HG02588 (cell line): ENCODE measurements around the gene AIF1.

Source experiments
- ATAC-seq: cut with Tn5 transposase; IDR thresholded peaks from one replicate; pipeline ENCODE4 v1.9.1; 2021; ENCODE audit warnings: mild to moderate bottlenecking, moderate library complexity; ENCODE audit not compliant: unreplicated experiment

The AIF1 gene

DNA sequence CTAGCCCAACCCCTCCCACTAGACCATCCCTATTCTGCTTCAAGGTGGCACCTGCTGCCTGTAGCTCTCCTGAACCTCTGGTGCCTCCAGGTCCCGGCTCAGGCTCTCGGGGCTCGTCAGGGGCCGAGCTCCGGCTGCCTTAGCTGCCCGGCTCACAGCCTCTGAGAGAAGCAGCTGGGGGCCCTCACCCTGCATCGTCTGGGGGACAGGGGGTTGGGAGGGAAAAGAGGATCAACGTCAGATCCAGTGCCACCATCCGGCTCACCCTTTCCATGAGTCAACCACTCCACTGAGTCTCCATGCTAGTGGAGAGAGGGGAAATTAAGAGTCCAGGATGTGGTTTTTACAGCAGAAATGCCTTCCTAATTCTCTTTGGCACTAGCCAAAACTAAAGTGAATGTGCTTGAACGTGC is 24.4 kb downstream of the AIF1 start:
- ATAC-seq = no peak

DNA sequence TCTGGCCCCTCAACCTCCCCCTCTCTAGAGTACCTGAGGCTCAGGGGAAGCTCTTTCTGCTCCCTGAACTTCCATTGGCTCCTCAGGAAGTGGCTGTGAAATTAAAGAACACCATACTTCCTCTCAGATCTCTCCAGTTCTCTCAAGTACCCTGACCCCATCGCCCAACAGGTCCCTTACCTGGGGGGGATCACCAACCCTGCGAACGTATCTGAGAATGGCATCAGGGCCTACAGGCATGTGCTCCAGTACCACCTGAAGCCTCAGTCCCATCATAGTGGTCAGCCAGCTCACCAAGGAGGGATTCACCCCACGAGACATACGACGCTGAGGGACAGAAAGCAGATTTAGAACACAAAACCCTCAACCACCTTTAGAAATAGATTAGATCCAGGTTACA is 25.6 kb downstream of the AIF1 start:
- ATAC-seq = no peak

DNA sequence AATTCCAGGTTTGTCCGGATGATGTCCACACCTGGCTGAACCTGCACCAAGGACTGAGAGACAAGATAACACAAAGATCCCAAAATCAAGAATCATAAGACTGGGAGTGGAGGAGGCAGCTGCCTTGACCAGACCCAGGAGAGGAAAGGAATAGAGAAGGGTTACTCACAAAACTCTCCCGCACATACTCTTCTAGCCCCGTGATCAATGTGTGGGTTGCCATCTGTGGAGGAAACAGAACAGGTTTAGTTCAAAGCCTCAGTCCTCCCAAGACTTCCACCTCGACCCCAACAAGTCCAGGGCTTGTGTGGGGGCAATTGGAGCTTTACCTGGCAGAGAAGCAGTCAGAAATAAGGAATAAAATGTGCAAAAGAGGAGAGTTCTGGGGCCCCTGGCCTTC is 26.3 kb downstream of the AIF1 start:
- ATAC-seq = no peak

DNA sequence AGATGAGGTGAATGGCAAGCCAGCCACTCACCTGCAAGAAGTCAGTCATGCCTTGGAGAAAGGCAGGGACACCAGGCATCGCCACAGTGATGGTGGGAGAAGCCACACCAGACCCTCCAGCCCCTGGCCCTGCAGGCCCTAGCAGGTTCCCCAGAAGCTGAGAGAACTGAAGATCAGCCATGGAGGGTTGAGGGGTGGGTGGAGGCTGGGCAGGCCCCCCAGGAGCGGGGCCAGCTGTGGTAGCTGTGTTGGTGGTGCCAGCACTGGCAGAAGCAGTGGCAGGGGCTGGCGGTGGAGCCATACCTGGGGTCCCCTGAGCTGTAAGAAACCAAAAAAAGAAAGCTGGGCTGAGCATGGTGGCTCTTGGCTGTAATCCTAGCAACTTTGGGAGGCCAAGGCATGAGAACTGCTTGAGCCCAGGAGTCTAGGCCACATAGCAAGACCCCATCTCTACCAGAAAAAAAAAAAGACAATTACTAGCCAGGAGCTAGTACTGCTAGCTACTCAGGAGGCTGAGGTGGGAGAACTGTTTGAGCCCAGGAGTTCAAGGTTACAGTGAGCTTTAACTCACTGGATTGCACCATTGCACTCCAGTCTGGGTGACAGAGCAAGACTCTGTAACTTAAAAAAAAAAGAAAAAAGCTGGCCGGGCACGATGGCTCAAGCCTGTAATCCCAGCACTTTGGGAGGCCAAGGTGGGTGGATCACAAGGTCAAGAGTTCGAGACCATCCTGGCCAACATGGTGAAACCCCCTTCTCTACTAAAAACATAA is 27.9 kb downstream of the AIF1 start:
- no peak for ATAC-seq

DNA sequence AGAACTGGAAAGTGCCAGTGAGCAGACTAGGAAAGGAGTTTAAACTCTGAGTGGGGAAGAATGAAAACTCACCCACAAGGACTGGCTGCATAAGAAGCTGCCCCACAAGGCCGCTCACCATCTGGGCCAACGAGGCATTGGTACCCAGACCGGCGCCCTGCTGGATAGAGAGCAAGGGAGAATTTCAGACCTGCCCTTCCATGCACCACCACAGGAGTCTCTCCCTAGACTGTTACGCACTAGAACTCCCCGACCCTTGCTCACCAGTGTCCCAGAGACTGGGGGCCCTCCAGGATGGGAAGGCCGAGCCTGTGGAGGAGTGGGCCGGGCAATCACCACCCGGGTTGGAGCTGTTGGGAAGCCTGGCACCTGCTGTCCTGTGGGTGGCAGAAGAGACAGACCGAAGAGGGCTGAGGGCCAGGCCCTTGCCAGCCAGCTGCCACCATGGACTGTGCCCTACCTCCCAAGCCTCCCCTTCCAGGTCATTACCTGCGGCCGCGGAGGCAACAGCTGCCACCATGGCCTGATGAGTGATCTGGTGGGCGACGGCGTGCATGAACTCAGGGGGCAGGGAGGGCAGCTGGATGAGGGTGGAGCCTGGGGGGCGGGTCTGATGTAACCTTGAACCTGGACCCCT is 28.9 kb downstream of the AIF1 start:
- ATAC-seq = no peak

DNA sequence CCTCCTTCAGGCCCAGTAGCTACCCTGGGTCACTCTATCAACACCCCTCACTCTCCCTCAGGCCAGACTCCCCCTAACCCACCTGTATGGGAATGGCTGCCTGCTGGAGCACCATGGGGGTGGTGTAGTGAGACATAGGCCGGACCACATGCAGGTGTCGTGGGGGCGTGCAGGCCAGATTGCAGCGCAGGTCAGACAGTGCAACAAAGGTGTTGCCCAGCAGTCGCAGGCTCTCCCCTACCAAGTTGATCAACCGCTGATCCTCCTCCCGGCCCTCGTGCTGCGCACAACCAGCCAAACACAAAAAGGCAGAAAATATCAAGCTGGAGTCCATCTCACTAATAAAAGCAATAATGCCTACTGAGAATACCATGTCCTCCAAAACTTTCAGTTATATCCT is 30.3 kb downstream of the AIF1 start:
- no peak for ATAC-seq

DNA sequence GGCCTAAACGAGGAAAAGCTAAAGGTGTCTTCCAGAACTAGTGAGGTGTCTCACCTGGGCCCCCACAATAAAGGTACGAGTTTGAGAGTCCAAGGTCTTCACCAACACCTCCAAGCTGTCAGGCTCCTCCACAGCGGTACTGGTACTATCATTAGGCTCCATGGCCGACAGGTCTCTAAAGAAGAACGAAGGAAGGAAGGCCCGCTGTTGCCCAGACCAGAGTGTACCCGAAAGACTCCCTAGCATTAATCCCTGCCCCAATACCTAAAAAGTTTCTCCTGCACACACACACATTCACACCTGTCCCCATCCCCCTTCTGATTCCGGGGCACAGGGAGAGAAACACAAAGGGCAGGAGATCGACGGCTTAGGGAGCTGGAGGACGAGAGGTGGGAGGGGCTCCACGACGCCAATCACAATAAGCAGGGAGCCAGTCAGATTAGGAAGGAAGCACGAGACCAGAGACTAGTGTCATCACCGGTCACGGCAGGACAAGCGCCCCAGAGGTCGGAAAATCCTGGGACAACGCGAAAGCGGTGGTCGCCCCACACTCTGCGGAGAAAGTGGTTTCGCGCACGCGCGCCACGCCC is 36.7 kb downstream of the AIF1 start:
- ATAC-seq = peak; percentile 27

DNA sequence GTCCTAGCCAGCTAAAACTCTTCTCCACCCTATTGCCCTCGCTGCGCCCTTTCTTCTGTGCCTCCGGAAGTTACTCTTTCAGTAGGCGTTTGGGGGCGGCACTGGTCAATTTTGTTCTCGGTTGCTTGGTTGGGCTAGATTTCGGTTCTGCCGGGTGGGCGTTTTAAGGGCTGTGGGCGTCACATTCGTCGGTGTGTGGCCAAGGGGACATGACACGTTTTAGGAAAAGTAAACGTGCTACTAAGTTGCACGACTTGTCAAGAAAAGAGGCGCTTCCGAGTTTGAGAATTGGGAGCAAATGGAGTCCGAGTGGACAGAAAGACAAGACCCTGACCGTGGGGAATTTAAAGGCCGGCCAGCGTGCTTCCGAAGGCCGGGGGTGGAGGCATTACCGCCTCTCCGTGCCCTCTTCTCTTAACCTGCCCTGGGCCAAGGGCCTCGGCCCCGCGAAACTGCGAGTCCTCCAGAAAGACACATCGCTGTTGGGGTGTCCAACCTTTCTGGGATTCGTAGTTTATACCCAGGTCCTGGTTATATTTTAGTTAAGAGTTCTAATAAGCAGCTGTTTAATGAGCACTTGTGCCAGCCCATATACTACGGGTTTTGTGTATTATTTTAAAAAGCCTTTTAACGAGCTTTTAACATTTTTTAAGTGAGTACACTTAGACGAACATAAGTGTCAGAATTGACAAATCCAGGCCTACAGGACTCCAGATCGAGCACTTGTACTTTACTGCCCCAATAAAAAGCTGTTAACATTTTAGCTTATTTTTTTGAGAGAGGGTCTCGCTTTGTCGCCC is 38.1 kb downstream of the AIF1 start:
- ATAC-seq = peak; percentile 48

DNA sequence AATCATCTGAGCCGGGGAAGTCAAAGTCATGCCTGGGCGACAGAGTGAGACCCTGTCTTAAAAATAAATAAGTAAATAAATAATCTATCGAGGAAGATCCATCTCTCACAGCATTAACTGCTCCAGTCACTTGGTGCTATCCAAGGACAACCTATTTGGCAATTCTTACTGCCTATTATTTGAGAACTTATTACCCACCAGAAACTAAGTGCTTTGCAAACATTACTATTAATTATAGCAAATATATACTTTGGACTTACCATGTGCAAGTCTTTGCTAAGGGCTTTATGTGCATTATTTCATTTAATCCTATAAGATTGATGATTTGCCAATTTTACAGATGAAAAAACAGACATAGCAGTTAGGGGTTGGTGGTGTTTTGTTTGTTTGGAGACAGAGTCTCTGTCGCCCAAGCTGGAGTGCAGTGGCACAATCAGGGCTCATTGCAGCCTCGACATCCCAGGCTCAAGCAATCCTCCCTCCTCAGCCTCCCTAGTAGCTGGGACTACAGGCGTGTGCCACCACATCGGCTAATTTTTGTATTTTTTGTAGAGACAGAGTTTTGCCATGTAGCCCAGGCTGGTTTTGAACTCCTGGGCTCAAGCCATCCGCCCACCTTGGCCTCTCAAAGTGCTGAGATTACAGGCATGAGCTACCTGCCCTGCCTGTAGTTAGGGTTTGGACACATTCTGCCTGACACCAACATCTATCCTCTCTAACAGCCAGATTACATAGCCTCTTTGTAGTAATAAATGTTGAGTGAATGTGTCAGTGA is 39.7 kb downstream of the AIF1 start:
- no peak for ATAC-seq

DNA sequence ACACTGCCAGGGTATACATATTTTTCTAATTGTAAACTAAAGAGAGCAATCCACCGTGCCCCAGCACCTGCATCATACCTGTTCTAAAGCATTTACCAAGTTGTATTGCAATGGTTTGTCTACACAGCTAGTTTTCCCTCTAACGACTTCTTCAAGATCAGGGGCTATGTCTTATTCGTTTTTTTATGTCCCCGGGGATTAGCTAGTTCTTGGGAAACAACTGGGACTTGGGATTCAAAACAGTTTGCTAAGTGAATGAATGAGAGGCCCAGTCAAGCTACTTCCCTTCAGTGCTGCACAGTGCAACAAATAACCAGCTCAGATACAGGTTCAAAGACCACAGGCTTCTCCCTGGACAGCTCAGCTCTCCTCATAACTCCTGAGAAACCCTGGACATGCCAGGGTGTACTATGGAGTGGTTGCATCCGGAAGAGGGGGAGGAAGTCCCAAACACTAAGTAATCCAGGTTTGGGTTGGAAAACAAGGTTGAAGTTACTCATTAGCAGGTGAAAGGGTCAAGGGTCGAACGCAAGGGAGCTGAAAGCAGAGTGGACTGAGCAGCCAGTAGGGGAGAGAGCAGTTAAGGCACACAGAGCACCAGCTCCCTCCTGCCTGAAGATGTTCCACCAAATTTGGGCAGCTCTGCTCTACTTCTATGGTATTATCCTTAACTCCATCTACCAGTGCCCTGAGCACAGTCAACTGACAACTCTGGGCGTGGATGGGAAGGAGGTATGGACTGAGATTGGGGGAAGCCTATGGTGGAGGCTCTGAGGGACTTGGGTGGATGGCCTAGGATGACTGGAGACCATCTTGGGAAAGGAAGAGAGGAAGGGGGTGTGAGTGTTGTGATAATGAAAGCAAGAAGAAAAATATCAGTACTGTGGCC is 40.6 kb downstream of the AIF1 start, which contains the start of gene APOM:
Gene APOM (plus strand): TSS at position 546 of the 889 bp plus-strand sequence. CDS start 73 bp downstream, at position 619.
- ATAC-seq = no peak

DNA sequence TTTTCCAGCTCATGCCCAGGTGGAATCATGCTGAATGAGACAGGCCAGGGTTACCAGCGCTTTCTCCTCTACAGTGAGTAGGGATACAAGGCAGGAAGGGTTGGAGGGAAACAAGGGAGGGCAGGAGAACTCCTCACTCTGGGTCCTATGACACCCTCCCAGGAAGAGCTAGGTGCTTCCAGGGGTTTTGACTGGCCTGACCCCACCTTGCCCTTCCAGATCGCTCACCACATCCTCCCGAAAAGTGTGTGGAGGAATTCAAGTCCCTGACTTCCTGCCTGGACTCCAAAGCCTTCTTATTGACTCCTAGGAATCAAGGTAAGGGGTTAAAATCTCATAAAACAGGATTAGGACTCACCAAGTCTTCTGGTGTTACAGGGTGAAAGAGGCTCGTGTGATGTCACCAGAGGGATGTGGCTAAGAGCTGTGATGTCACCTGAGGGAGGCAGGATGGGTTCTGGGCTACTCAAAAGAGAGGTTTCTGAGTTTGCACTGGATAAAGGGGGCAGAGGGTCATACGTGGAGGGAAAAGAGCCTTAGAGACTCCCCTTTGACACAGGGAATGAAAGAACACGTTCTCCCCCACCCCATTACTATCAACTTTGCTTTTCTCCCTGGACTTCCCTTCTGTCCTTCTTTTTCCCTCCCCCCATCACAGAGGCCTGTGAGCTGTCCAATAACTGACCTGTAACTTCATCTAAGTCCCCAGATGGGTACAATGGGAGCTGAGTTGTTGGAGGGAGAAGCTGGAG is 42.5 kb downstream of the AIF1 start:
- no peak for ATAC-seq

DNA sequence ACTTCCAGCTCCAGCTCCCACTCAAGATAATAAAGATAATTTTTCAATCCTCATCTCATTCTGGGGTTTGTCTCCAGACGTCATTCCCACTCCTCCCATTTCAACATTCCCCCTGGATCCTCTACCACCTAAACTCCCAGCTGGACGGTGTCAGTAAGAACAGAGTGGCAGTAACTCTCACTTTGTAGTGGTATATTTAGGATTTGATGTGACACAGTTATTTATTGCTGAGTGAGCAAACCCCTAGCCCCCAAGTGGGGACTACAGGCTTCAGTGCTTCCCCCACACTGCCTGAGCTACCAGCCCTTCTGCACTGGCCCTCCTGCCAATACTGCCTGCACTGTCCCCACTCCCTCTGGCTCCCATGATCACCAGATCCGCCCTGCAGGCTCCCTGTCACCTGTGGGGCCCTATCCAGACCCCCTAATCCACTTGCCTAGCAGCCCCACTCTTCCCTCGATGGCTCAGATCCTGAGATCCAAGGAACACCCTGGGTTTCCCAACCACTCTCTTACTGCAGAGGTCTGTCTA is 43.2 kb downstream of the AIF1 start:
- ATAC-seq = no peak

DNA sequence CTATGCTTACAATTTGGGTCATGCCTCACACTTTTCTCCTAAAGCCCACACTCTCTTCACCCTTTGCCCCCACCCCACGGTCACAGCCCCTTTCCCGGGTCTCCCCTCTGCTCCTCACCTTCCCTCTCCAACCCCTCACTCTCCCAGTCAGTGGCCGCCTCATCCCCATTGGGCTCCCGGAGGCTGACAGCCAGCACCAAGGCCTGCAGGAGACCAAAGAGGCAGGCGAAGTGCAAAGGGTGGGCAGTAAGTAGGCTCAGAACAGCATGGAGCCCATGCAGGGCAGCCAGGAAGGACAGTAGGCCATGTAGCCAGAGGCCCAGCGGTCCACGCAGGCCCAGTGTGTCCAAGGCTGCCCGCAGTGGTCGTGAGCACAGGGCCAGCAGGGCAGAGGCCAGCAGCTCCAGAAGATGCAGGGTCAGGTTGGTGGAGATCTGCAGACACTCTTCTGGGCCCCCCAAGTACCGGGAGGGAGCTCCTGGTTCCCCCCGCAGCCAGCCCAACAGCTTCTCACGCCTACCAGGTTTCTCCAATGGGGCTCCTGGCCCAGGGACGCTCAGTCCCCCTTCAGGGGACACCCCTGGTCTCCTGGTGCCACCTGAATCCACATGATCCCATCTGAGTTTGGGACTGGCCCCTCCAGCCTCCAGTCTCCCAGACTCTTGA is 44.1 kb downstream of the AIF1 start:
- ATAC-seq = no peak

DNA sequence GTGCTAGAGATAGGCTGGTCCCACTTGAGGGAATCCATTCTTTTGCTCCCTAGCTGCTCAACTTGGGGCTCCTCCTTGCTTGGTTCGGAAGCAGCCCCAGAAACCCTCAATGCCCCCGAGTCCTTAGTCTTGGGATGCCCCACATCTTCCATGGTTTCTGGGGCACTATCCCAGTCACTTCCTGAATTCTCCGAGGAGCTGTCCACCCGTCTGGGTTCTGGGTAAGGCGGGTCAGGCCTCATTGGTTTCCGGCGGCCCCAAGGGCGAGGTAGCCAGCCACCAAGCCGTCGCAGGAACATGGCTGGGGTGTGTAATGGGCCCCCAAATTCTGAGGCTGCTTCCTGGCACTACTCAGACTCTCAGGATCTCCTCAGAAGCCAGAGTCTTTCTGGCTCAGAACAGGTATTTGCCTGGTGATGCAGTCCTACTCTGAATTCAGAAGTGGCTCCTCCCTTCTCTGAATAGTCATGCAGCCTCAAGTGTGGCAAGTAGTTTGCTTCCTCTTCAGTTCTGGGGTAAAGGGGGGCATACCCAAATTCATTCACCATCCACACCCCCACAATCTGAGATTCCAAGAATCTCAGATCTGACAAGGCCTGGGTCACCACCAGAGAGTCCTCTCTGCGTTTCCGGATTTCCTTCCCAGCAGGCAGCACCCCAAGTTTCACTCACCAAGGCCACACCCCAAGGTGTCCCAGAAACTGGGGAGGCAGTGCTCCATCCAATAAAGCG is 44.8 kb downstream of the AIF1 start:
- ATAC-seq = no peak

DNA sequence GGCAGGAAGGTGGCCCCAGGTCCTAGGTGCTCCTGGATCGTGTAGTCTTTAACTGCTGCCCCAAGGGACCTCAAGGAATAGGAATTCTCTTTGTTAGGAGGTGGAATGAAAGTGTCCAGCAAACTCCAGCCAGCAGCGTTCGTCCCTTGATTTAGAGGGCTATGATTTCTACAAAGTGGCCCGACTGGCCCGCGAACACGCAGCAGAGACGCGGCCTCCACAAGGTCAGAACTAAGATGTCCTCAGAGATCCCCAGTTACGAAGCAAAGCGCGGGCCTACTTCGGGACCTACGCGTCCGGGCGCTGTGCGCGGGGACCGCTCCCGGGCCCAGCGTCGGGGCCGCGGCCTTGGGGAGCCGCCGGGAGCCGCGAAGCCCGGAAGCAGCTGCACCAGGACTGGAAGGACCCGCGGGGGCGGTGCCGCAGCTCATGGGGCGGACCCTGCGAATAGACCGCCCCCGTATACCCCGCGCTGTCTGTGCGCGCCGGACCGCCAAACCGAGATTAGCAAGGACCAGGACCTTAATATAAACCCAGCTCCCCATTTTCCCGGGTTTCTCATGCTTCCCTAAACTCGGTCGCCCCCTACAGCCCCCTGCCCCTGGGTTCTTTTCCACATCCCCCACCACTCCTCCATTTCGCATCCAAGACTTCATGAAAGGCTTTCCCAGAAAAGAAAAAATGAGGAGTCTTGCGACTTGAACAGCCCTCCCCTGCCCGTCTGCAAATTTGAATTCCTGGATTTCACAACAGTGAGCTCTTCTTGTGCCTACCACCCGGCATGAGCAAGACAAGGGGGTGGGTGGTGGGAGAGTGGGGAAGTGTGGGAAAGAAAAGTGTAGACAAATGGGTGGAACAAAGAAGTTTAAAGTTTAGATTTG is 45.6 kb downstream of the AIF1 start, which contains the start of gene C6orf47:
Gene C6orf47 (minus strand): TSS at position 398 of the 881 bp plus-strand sequence. CDS start 831 bp downstream, outside the sequence.
- no peak for ATAC-seq
